ENCODE results near the gene RNF157.

GRCh38 chr17:76161619-76162266, 78.5 kb downstream of the RNF157 start:
- TF ChIP-seq CTCF (IDR thresholded peaks at IDR 0.05; ENCODE audit: insufficient read depth, low read length), result no peak
- no peak for TF ChIP-seq POLR2AphosphoS5 (IDR thresholded peaks at IDR 0.05; ENCODE audit: low read depth)

Data from HL-60 (cell line).